ENCODE measurements around the gene ALOX5AP.

The ALOX5AP gene

DNA sequence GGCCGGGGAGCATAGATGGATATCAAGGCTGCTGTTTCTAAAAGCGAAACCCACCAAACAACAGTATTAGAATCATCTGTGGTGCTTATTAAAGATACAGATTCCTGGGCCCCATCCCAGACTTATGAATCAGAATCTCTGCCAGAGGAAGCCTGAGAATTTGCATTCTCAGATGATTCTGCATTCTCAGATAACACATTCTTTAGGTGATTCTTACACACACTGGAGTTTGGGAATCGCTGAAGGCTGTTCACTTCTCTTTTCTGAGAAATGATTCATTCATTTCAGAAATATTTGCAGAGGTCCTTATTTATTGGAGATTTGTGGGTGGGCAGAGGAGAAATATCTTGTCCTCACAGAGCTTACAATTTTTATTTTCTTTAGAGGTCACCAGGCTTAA is 24.4 kb downstream of the ALOX5AP start:
- no peak for DNase-seq (ENCODE audit: low spot score)

DNA sequence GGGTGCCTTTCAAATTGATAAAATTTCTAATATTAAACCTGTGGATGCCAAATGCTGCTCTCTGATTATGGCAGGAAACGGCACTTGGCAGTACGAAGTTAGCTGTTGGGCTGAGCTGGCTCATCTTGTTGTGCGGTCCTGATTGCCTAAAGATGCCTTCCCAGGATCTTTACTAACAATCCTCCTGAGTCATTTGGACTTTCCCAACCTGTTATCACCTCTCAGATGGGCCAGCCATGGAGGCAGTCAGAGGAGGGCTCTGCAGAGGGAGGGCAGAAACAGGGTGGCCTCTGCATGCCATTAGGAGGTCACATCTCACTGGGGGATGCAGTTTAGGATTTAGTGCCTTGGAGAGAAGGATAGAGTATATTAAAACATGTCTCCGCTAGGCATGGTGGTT is 27.3 kb downstream of the ALOX5AP start:
- DNase-seq (ENCODE audit: low spot score), result no peak

DNA sequence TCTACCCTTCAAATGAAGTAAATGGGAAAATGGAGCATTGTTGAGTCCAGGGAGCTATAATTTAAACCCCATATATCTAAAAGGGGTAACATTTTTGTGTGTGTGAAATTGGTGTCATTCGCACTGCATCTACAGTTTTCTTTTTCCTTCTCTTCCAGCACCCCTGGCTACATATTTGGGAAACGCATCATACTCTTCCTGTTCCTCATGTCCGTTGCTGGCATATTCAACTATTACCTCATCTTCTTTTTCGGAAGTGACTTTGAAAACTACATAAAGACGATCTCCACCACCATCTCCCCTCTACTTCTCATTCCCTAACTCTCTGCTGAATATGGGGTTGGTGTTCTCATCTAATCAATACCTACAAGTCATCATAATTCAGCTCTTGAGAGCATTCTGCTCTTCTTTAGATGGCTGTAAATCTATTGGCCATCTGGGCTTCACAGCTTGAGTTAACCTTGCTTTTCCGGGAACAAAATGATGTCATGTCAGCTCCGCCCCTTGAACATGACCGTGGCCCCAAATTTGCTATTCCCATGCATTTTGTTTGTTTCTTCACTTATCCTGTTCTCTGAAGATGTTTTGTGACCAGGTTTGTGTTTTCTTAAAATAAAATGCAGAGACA is 28.6 kb downstream of the ALOX5AP start:
- DNase-seq (ENCODE audit: low spot score), result no peak

DNA sequence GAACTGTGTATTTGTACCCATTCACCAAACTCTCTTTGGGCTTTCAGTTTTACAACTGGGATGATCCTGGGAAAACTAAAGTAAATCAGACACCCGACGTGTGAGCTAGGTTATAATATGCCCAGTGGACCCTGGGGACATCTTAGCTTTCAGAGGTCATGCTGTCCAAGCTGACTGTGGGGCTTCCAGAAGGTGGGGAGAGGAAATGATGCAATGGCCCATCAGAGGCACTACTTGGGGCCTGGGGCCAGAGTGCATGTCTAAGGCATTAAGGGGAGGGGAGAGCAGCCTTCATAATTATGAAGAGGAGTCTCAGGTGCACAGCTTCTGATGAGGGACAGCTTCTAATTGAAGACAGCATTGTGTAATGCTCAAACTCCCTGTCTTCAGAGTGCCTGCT is 30.9 kb downstream of the ALOX5AP start:
- no peak for DNase-seq (ENCODE audit: low spot score)

DNA sequence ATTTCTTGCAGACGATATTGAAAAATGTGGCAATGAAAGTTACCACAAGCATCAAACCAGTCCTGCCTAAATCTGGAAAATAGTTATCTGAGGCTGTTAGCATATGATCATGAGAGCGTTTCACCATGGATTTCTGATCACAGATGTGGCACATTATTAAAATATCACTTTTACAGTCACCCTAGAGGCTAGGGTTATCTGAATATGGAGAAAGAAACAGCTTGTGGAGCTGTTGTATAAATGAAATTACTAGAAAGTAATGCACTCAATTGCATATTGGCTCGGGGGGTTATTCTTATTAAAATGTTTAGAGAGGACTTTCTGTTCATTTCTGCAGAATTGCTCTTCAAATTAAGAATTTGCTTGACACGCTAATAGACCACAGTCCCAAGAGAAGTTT is 35.6 kb downstream of the ALOX5AP start:
- no peak for DNase-seq (ENCODE audit: low spot score)

DNA sequence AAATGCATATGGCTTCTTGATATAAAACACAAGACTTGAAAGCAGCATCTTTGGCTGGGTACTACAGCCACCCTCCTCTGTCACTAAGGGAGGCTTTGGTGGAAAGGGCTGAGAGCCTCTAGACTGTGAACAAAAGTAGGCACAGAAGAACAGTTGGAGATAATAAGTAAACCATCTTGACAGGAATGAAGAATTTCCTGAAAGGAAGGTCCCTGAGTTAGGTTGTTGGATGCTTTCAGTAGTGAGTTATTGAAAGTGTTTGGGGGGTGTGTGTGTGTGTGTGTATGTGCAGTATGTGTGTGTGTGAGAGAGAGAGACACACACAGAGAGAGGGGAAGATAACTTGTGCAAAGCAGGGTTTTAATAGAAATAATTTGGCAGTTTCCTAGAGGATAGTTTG is 38.2 kb downstream of the ALOX5AP start:
- DNase-seq (ENCODE audit: low spot score), result peak; percentile 43

DNA sequence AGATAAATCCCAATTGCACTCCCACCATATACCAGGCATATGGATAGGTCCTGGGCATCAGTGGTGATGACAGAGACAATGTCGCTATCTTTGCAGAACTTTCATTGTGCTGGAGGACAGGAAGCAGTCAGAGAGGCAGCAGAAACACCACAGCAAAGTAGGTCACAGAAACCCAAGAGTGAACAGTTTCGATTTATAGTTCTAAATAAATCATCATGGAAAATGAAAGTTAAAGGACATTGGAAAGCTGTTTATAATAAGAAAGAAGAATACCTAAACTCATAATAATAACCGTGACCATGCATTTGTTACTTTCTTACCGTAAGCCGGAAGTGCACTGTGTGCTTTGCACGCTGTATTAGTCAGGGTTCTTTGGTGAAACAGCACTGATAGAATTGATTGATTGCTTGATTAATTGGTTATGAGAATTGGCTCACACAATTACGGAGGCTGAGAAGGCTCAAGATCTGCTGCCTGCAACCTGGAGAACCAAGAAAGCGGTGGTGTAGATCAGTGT is 38.9 kb downstream of the ALOX5AP start:
- DNase-seq (ENCODE audit: low spot score), result no peak

DNA sequence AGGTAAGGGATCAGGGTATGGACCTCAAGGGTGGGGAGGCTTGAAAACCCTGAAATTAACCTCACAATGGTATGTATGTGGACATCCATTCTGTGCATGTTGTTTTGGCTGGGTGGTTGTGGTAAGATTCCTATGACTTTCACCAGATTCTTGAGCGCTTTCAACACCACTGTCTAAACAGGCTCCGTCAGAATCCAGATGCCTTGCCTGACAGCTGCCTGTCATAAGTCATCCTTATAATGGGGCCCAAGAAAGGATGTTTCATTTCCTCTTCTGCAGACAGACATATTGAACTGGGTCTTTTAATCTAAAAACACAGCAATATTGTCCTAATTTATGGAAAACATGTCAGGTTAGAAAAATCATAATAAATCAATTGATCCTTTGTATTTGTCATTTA is 41.3 kb downstream of the ALOX5AP start:
- DNase-seq (ENCODE audit: low spot score), result no peak

DNA sequence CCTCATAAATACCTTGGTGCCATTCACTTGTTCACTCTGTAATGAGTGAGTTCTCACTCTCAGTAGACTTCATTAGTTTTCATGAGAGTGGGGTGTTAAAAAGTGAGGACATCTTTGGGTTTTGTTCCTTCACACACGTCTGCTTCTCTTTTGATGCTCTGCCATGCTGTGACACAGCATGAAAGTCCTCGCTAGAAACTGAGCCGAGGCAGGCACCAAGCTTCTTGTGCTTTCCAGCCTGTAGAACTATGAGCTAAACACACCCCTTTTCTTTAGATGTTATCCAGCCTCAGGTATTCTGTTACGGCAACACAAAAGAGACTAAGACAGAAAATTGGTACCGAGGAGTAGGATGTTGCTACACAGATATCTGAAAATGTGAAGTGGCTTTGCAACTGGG is 43.7 kb downstream of the ALOX5AP start:
- DNase-seq (ENCODE audit: low spot score), result no peak

DNA sequence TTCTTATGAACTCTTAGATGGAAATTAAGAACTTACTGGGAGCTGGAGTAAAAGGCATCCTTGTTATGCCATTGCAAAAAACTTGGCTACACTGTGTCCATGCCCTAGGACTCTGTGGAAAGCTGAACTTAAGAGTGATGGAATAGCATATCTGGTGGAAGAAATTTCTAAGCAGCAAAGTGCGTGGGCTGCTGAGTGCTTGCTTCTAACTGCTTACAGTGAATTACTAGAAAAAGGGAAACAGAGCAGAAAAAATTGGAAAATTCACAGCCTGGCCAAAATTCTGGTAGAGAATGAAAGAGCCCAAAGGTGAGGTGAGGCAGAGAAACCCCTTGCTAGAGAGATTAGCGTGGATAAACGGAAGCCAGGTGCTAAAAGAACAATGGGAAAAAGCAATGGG is 44.3 kb downstream of the ALOX5AP start:
- DNase-seq (ENCODE audit: low spot score), result no peak

DNA sequence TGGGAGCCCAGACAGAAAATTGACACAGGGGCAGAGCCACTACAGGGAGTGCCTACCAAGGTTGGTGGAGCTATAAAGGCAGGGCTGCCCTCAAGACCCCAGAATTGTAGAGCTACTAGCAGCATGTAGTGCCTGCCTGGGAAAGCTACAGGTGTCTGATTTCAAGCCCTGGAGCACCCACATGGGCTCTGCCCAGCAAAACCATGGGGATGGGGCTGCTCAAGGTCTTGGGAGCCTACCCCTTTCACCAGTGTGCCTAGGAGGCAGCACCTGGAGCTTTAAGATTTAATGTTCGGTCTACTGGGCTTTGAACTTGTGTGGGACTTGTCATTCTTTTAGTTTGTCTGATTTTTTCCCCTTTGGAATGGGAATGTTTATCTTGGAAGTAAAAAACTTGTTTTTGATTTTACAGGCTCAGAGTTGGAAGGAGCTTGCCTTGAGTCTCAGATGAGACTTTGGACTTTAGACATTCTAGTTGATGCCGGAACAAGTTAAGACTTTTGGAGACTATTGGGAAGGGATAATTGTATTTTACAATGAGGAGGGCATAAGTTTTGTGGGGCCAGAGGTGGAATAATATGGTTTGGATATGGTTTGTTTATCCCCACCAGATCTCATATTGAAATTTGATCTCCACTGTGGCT is 45.1 kb downstream of the ALOX5AP start:
- DNase-seq (ENCODE audit: low spot score), result no peak

DNA sequence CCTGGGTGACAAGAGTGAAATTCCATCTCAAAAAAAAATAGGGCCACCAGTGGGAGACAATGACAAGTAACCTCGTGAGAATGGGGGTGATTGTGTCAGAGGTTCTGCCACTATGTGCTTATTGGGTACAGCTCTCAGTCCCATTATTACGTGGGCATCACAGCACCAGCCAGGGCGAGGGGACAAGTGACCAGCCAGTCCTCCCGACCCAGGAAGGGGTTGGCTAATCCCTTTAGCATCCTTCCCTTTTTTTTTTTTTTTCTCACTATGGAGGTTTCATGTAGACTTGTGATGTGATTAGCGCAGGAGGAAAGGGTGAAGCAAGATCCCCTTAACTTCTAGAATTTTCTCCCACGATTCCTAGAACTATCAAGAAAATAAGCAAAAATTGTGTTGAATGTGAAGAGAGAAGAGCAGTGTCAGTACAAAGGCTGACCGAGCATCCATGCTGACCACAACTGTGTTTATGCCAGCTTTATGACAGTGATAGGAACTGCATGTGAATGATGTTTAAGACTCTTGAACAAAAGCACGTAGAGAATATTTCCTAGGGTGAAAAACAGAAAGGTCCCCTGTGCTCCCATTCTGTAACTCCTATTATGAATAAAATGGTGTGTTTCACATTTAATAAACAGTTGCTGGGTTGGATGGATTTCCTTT is 50.0 kb downstream of the ALOX5AP start:
- no peak for DNase-seq (ENCODE audit: low spot score)

DNA sequence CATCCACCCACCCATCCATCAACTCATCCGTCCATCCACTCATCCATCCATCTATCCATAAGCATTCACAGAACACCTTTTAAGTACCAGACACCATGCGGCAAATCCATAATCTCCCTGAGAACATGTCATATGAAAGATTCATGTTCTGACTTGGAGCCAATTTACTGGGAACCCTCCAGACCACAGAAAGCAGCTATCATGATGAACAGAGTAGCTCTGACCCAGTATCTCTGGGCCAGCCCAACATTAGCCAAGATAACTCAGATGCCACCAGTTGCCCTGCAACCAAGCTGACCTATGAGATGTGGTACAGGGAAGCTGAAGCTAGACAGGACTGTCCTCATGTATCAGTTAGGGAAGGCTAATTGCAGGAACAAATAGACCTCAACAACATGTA is 51.3 kb downstream of the ALOX5AP start:
- no peak for DNase-seq (ENCODE audit: low spot score)

DNA sequence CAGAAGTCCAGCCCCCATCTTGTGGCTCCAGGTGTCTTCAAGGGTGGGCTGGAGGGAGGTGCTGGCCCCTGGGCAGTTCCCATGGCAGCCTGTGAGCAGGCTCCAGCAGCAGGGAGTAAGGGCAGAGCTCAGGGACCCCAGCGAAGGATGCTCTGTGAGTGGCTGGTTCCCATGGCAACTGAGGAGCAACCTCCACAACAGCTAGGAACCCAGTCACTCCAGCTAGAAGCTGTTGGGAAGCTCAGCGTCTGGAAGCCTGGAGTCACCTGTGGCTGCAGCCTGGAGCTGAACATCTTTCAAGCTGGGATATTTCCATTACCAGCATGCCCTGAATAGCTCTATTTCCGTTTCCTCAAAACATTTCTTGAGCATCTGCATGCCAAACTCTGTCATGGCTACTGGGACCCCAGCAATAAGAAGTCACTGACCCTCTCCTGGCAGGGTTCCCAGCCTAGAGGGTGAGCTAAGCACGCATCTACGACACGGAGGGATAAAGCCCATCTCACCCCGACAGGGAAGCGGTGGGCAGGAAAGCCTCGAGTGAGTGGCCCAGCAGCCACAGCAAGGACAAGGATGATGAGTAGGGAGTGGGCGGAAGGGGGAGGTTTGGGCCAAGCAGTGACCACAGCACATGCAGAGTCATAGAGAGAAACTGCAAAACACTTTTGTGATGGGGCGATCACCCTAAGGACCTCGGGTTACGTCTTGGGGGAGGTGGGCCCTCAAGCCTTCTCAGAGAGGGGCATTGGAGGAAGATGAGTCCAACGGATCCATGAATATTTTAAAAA is 52.6 kb downstream of the ALOX5AP start:
- no peak for DNase-seq (ENCODE audit: low spot score)

DNA sequence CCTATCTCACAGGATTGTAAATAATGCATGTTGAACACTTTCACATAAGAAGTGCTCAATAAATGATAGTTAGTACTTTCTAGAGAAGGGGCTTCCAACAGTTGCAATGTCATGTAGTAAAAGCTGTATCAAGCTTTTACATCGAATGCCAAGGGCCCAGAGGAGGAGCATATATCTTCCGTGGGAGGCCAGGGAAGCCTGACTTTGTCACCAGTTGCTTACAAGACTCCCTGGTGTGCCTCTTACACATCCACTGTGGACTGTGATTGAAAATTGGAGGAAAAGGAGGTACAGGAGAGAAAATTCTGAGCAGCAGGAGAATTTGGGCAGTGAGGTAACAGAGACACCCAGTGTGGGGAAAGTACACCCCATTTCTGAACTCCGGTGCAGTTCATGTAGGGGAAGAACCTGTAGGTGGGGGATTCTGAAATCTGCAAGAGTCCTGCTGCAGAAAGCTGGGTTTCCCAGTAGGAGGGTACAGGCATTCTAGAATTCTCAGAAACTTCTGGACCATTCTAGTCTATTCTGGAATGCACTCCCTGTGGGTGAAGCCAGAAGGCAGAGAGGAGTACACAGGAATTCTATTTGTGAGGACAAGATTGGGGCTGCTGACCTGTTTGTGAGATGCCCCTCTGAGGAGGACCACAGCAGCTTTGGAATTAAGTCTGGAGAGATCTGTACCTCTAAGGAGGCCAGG is 54.0 kb downstream of the ALOX5AP start:
- DNase-seq (ENCODE audit: low spot score), result no peak

DNA sequence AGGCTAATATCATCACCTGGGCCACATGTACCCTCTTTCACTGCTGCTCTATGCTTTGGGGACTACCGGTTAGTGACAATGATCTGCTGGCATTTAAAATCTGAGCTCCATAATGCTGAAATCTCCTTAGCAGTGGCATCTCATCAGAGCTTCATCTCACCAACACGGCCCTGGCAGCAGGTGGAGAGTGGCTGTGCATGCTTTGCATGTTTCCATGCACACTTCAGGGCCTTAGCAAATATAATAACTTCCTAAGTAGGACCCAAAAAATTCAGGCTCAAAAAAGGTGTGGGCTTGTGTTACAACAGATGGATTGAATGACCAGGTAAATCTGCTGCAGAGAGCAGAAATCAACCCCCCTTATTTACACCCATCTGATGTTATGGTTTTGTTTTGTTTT is 55.2 kb downstream of the ALOX5AP start:
- no peak for DNase-seq (ENCODE audit: low spot score)

DNA sequence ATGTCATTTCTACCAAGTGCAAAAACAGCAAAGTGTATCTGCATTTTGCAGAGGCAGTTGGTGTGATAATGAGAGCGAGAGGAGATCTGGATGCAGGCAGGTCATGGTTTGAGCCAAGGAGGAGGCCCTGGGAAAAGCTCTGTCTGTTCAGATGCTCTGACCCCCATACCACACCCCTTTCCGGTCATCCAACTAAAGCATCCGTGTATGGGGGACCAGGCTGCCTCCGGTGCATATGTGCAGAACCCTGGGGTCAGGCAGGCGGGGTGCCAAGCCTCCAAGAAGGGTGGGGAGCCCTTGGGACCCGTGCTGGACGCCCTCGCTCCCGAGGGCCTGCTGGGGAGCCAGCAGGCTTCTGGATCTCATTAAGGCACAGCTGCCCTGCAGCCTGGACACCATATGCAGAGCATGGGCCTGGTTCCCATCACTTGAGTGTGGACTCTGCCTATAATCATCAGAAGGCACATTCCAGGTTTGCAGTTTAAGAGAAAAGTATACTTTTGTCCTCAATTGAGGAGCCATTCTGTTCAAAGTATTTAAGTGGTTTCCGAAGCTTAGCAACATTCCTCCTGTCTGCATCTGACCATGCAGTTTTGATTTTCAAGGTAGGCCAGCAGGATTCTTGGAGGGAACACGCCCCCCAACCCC is 56.1 kb downstream of the ALOX5AP start:
- DNase-seq (ENCODE audit: low spot score), result no peak

DNA sequence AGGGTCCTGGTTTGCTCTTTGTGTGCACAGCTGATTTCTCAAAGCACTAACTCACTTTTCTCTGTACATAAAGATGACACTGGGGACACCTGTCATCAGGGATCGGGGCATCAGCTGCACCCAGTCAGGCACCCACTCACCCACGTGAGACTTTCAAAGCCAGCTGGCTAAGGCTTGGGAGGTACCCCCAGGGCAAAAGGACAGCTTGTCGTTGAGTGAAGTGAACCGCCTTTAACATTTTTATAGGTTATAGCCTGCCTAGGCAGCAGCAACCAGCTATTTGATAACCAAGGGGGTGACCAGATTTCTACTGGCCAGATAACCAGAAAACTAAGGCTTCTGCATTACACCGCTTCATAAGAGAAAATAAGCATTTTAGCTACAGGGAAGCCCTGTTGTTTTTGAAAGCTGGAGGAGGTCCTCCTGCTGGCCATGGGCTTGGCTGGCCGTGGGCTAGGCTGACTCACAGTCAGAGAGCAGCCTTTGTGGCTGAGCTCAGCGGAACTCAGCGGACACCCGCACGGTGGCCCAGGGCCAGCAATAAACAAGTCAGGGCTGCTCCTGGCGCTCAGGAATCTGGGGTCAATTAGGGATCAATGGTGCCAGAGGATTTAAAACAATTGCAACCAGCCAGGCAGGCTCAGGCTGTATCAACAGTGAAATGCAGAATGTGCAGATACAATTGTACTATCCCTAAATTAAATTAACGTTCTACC is 57.1 kb downstream of the ALOX5AP start:
- DNase-seq (ENCODE audit: low spot score), result peak; percentile 93

DNA sequence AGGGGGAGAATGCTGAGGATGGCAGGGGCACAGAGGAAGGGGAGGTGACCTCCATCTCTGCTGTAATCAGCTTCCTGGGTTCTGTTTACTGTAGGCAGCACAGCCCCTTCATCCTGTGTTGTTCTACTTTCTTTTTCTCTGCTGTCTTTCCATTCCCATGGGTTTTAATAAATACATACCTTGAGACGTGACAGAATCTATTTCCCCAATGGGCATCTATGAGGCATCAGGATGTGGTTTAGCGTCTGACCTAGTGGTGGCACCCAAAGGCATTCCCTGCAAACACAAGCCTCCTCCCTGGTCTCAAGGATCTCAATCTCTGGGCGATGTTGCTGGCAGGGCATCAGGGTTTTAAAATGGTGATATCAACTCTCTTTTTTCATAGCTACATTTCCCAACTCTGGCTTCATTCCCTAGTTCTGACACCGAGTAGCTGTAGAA is 60.8 kb downstream of the ALOX5AP start:
- peak; percentile 91 for DNase-seq (ENCODE audit: low spot score)

DNA sequence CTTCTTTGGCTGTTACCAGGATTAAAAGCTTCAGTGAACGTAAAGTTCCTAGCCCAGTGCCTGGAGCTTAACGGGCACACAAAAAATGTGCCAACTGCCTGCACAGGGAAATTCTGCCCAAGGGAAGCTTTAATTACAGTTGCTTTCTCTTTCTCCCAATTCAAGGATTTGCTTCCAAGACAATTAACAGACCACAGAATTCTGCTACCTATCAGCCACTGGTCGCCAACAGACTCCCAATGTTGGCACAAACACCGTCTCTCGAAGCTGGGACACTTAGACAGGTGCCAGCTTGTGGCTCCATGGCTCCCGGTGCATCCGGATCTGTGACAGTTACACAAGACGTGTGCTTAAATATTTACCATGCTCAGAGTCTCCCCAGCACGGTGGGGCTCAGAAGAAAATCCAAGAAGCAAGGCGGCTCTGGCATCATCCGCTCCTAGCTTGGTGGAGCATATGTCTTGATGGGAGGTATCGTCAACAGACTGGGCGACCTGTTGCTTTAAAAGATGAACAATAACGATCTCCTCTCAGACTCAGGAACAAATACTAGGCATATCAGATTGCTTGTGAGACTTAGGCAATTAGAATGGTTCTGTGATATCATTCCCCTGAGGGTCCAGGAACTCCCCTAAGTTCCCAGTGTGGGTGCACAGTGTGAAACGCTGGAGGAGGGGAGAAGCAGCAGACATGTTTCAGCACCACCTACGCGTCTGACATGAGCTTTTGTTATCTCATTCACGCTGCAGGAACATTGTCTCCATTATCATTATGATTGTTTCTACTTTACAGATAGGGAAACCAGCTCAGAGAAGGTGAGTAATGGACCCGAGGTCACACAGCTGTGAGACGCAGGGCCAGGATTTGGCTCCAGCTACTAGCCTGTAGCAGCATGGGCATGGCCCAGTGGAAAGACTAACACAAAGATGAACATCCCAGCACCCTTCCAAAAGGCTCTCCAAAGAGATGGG is 61.6 kb downstream of the ALOX5AP start:
- no peak for DNase-seq (ENCODE audit: low spot score)

All from kidney tubule cell (primary cell).